ENCODE data around the gene GNB1L. TPM values are rescaled to one million over a fixed set of nuclear protein-coding genes. Genes with fewer than 3 reads are reported as not detected.
"Not testable (repeated sequence)": the region's sequence is repeated elsewhere in the genome, so short reads cannot be mapped to it uniquely, and the experiment has no call there.

GNB1L gene
- total and polyA plus RNA-seq, 7 experiments from 2014 or later = 4.2 to 20.8 (median 10.6) TPM

- Histone ChIP-seq H3K27me3 (ENCODE audit: control insufficient read depth in 2 of 2, insufficient read depth in 2 of 2, low read length in 2 of 2) (no peaks in the 10 kb centered on the region), H3K4me1 (ENCODE audit: control insufficient read depth in 2 of 2, insufficient read depth in 2 of 2, low read length in 2 of 2) (no peaks in the 10 kb centered on the region), H3K36me3 (ENCODE audit: control insufficient read depth in 2 of 3, insufficient read depth in 3 of 3, low read length in 3 of 3) (no peaks in the 10 kb centered on the region), H3K27ac (ENCODE audit: low read depth, low read length) (no peak overlapping the region), H3K9me3 (ENCODE audit: control insufficient read depth in 2 of 3, low read length in 3 of 3) (no peaks in the 10 kb centered on the region), H3K4me3 (ENCODE audit: low read length) (no peak overlapping the region)
- H3K4me1 Mint-ChIP-seq = peaks cover 5 to 19% (median 16%) of the 10 kb centered on the region in 7 donors
- H3K27me3 Mint-ChIP-seq = peaks cover 0 to 19% (median 4%) of the 10 kb centered on the region in 5 donors
- ATAC-seq = no peak
- ChIA-PET CTCF (no interaction called here), POLR2A (no interaction called here)
- no peak overlapping the region for H3K27ac Mint-ChIP-seq
- H3K9me3 Mint-ChIP-seq = no peaks in the 10 kb centered on the region
- intact Hi-C loops (cut with micrococcal nuclease) = no loop called here
- no peak overlapping the region for H3K4me3 Mint-ChIP-seq
- DNase-seq = no peak
- H3K36me3 Mint-ChIP-seq = no peaks in the 10 kb centered on the region
These were observed 74.9 kb downstream of the GNB1L start for GRCh38 chr22:19779685-19780268.

GRCh38 chr22:19779011-19779421 is 75.7 kb downstream of the GNB1L start:
- H3K27ac Mint-ChIP-seq = peak overlapping the region in 1 of 9 donors; percentile 6
- Histone ChIP-seq H3K9me3 (ENCODE audit: control insufficient read depth in 2 of 3, low read length in 3 of 3) (no peaks in the 10 kb centered on the region), H3K27ac (ENCODE audit: low read depth, low read length) (no peak overlapping the region), H3K4me3 (ENCODE audit: low read length) (no peak overlapping the region), H3K36me3 (ENCODE audit: control insufficient read depth in 2 of 3, insufficient read depth in 3 of 3, low read length in 3 of 3) (no peaks in the 10 kb centered on the region), H3K27me3 (ENCODE audit: control insufficient read depth in 2 of 2, insufficient read depth in 2 of 2, low read length in 2 of 2) (no peaks in the 10 kb centered on the region), H3K4me1 (ENCODE audit: control insufficient read depth in 2 of 2, insufficient read depth in 2 of 2, low read length in 2 of 2) (no peaks in the 10 kb centered on the region)
- no peak overlapping the region for H3K4me3 Mint-ChIP-seq
- ChIA-PET POLR2A (no interaction called here), CTCF (no interaction called here)
- no peak for ATAC-seq
- H3K36me3 Mint-ChIP-seq = no peaks in the 10 kb centered on the region
- no peaks in the 10 kb centered on the region for H3K9me3 Mint-ChIP-seq
- peaks cover 5 to 19% (median 16%) of the 10 kb centered on the region in 7 donors for H3K4me1 Mint-ChIP-seq
- peaks cover 7 to 24% (median 10%) of the 10 kb centered on the region in 5 donors for H3K27me3 Mint-ChIP-seq
- no peak for DNase-seq
- intact Hi-C loops (cut with micrococcal nuclease) = no loop called here

GRCh38 chr22:19777192-19777591 is 77.5 kb downstream of the GNB1L start:
- ATAC-seq; H3K27me3 ChIP-seq (ENCODE audit: control insufficient read depth in 2 of 2, insufficient read depth in 2 of 2, low read length in 2 of 2); H3K4me1 ChIP-seq (ENCODE audit: control insufficient read depth in 2 of 2, insufficient read depth in 2 of 2, low read length in 2 of 2); intact Hi-C loops (cut with micrococcal nuclease); DNase-seq; H3K27ac Mint-ChIP-seq; CTCF ChIA-PET; H3K9me3 ChIP-seq (ENCODE audit: control insufficient read depth in 2 of 3, low read length in 3 of 3); H3K36me3 Mint-ChIP-seq; H3K9me3 Mint-ChIP-seq; H3K4me3 ChIP-seq (ENCODE audit: low read length); H3K36me3 ChIP-seq (ENCODE audit: control insufficient read depth in 2 of 3, insufficient read depth in 3 of 3, low read length in 3 of 3); H3K27ac ChIP-seq (ENCODE audit: low read depth, low read length): not testable (repeated sequence)
- POLR2A ChIA-PET = interaction anchor here (1.0 kb wide), 1 partner anchor 115 kb away, joined by 3 read pairs; no protein-coding TSS in a partner anchor
- peak overlapping the region in 1 of 10 donors; percentile 45 for H3K4me3 Mint-ChIP-seq
- H3K27me3 Mint-ChIP-seq = peaks cover 16 to 33% (median 26%) of the 10 kb centered on the region in 5 donors
- peaks cover 5 to 19% (median 16%) of the 10 kb centered on the region in 7 donors for H3K4me1 Mint-ChIP-seq

- Histone ChIP-seq H3K36me3 (ENCODE audit: control insufficient read depth in 2 of 3, insufficient read depth in 3 of 3, low read length in 3 of 3) (no peaks in the 10 kb centered on the region), H3K4me3 (ENCODE audit: low read length) (no peak overlapping the region), H3K27me3 (ENCODE audit: control insufficient read depth in 2 of 2, insufficient read depth in 2 of 2, low read length in 2 of 2) (peaks cover 0 to 5% of the 10 kb centered on the region in 2 donors), H3K9me3 (ENCODE audit: control insufficient read depth in 2 of 3, low read length in 3 of 3) (no peaks in the 10 kb centered on the region), H3K27ac (ENCODE audit: low read depth, low read length) (no peak overlapping the region), H3K4me1 (ENCODE audit: control insufficient read depth in 2 of 2, insufficient read depth in 2 of 2, low read length in 2 of 2) (no peaks in the 10 kb centered on the region)
- Mint-ChIP-seq H3K4me1 (peaks cover 5 to 18% (median 16%) of the 10 kb centered on the region in 7 donors), H3K27me3 (peaks cover 22 to 37% (median 32%) of the 10 kb centered on the region in 5 donors), H3K9me3 (peaks cover 0 to 2% (median 0%) of the 10 kb centered on the region in 11 donors), H3K4me3 (peak overlapping the region in 7 of 10 donors; percentile 16 to 67 (median 55)), H3K27ac (peak overlapping the region in 4 of 9 donors; percentile 8 to 59 (median 30)), H3K36me3 (no peaks in the 10 kb centered on the region)
- intact Hi-C loops (cut with micrococcal nuclease) = no loop called here
- POLR2A ChIA-PET = interaction anchor here (1.0 kb wide), 1 partner anchor 115 kb away, joined by 3 read pairs; no protein-coding TSS in a partner anchor
- CTCF ChIA-PET = no interaction called here
- ATAC-seq = peak; percentile 20
- no peak for DNase-seq
These were observed 78.1 kb downstream of the GNB1L start for GRCh38 chr22:19776433-19777031.

GRCh38 chr22:19775496-19776325 is 79.0 kb downstream of the GNB1L start:
- ATAC-seq (no peak), DNase-seq (no peak)
- no peaks in the 10 kb centered on the region for H3K36me3 Mint-ChIP-seq
- peaks cover 0 to 2% (median 0%) of the 10 kb centered on the region in 11 donors for H3K9me3 Mint-ChIP-seq
- ChIA-PET CTCF (no interaction called here), POLR2A (no interaction called here)
- Histone ChIP-seq H3K27me3 (ENCODE audit: control insufficient read depth in 2 of 2, insufficient read depth in 2 of 2, low read length in 2 of 2) (peaks cover 0 to 5% of the 10 kb centered on the region in 2 donors), H3K36me3 (ENCODE audit: control insufficient read depth in 2 of 3, insufficient read depth in 3 of 3, low read length in 3 of 3) (no peaks in the 10 kb centered on the region), H3K4me1 (ENCODE audit: control insufficient read depth in 2 of 2, insufficient read depth in 2 of 2, low read length in 2 of 2) (no peaks in the 10 kb centered on the region), H3K27ac (ENCODE audit: low read depth, low read length) (no peak overlapping the region), H3K9me3 (ENCODE audit: control insufficient read depth in 2 of 3, low read length in 3 of 3) (no peaks in the 10 kb centered on the region), H3K4me3 (ENCODE audit: low read length) (no peak overlapping the region)
- no peak overlapping the region for H3K27ac Mint-ChIP-seq
- intact Hi-C loops (cut with micrococcal nuclease) = no loop called here
- no peak overlapping the region for H3K4me3 Mint-ChIP-seq
- H3K27me3 Mint-ChIP-seq = peaks cover 23 to 43% (median 30%) of the 10 kb centered on the region in 5 donors
- peaks cover 5 to 18% (median 16%) of the 10 kb centered on the region in 7 donors for H3K4me1 Mint-ChIP-seq

- Histone ChIP-seq H3K9me3 (ENCODE audit: control insufficient read depth in 2 of 3, low read length in 3 of 3) (no peaks in the 10 kb centered on the region), H3K27ac (ENCODE audit: low read depth, low read length) (no peak overlapping the region), H3K4me1 (ENCODE audit: control insufficient read depth in 2 of 2, insufficient read depth in 2 of 2, low read length in 2 of 2) (no peaks in the 10 kb centered on the region), H3K36me3 (ENCODE audit: control insufficient read depth in 2 of 3, insufficient read depth in 3 of 3, low read length in 3 of 3) (no peaks in the 10 kb centered on the region), H3K27me3 (ENCODE audit: control insufficient read depth in 2 of 2, insufficient read depth in 2 of 2, low read length in 2 of 2) (peaks cover 0 to 9% of the 10 kb centered on the region in 2 donors), H3K4me3 (ENCODE audit: low read length) (no peak overlapping the region)
- peaks cover 0 to 2% (median 0%) of the 10 kb centered on the region in 11 donors for H3K9me3 Mint-ChIP-seq
- peaks cover 2 to 12% (median 9%) of the 10 kb centered on the region in 7 donors for H3K4me1 Mint-ChIP-seq
- H3K4me3 Mint-ChIP-seq = no peak overlapping the region
- peak overlapping the region in 1 of 9 donors; percentile 26 for H3K27ac Mint-ChIP-seq
- CTCF ChIA-PET = no interaction called here
- H3K27me3 Mint-ChIP-seq = peaks cover 32 to 49% (median 39%) of the 10 kb centered on the region in 5 donors
- ATAC-seq (no peak), DNase-seq (no peak)
- intact Hi-C loops (cut with micrococcal nuclease) = no loop called here
- H3K36me3 Mint-ChIP-seq = no peaks in the 10 kb centered on the region
- POLR2A ChIA-PET = no interaction called here
These were observed 80.0 kb downstream of the GNB1L start for GRCh38 chr22:19774628-19775027.
